Natural killer cell treated with Interleukin-12 subunit alpha and Interleukin-12 subunit beta and Interleukin-15 and Interleukin-18, amount 100 ng/mL, for 72 hours (primary cell): ENCODE results near the gene AKAP9. TPM values are rescaled to one million over a fixed set of nuclear protein-coding genes. Genes with fewer than 3 reads are reported as not detected.
A peak's percentile ranks its signal among the peaks of the same experiment; 100 is the strongest.

Experiments
- ATAC-seq, 2 donors: fragments of 150-1000 bp; cut with Tn5 transposase in 1 of 2; sonication (Bioruptor Pico), chemical (Tn5 transposase) in 1 of 2; 2 replicates each; pipeline ENCODE4 v1.10.0; 2021
- DNase-seq: peaks from one replicate; pipeline ENCODE4 v3.0.0; 2022; ENCODE audit warnings: low spot score
- H3K27ac Mint-ChIP-seq, 2 donors: 1 replicate in 1 of 2; 2 replicates in 1 of 2; pipeline ENCODE4 v1.8.0; 2022; ENCODE audit warnings: mixed read lengths in 2 of 2, mild to moderate bottlenecking in 1 of 2, moderate library complexity in 1 of 2
- H3K27me3 Mint-ChIP-seq, 2 donors: 1 replicate in 1 of 2; 2 replicates in 1 of 2; pipeline ENCODE4 v1.8.0; 2022; ENCODE audit warnings: mixed read lengths in 2 of 2
- H3K36me3 Mint-ChIP-seq: one replicate; pipeline ENCODE4 v1.8.0; 2022; ENCODE audit warnings: mixed read lengths
- H3K4me1 Mint-ChIP-seq, 2 donors: 1 replicate in 1 of 2; 2 replicates in 1 of 2; pipeline ENCODE4 v1.8.0; 2022; ENCODE audit warnings: low read depth in 2 of 2, mixed read lengths in 2 of 2, mild to moderate bottlenecking in 1 of 2
- H3K4me3 Mint-ChIP-seq: one replicate; pipeline ENCODE4 v1.8.0; 2022; ENCODE audit warnings: mixed read lengths
- H3K9me3 Mint-ChIP-seq: 2 replicates; pipeline ENCODE4 v1.8.0; 2022; ENCODE audit warnings: mixed read lengths
- total RNA-seq, 2 donors: library from RNA; stranded (reverse); gene quantifications; one replicate each; pipeline ENCODE4 v1.2.3, GENCODE V29; 2022

The AKAP9 gene
- total RNA-seq, 2 donors from 2014 or later, result 39.1 to 51.9 TPM

DNA sequence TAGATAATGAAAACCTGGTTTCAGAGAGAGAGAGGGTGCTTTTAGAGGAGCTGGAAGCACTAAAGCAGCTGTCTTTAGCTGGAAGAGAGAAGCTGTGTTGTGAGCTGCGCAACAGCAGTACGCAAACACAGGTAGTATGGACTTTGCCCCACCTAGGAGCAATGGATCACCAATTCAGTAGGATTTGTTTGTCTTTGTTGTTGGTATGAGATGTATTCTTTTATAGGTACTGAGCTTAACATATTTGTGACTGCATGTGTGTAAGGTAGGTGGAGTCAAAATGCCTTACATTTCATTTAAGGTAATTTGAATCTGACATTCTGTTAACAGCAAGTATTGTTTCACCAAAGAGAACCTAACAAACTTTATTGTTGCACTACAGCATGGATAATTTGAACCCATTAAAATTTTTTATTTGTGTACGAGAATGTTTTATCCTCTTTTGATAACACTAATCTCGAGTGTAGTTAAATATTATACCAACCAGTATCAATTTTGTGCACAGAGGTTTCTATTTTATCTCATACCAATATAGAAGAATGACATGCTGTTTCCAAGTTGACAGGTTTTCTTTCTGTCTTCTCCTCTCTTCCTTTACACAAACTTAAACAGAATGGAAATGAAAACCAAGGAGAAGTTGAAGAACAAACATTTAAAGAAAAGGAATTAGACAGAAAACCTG, 101.5 kb downstream of the AKAP9 start:
- Mint-ChIP-seq H3K36me3 (peaks cover 8% of the 10 kb centered on the region), H3K4me3 (no peak overlapping the region), H3K4me1 (no peaks in the 10 kb centered on the region), H3K27ac (no peak overlapping the region), H3K9me3 (no peaks in the 10 kb centered on the region), H3K27me3 (no peaks in the 10 kb centered on the region)
- ATAC-seq (no peak), DNase-seq (no peak)

DNA sequence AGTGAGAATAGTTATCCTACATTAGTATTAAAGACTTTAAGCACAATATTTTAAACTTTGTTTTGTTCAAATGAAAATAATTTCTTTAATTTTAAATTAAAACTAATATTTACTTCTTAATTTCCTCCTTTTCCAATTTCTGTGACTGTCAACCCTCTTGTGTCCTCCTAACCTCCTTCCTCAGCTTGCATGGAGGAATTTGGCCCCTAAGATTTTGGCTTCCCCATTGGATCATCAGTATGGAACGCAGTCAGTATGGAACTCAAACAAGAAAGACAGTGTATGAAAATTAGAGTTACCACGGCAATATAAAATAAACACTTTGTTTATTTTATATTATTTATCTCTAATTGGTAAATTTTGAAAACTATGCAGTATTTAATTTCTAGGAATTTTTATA, 102.4 kb downstream of the AKAP9 start:
- no peaks in the 10 kb centered on the region for H3K4me1 Mint-ChIP-seq
- H3K9me3 Mint-ChIP-seq, result no peaks in the 10 kb centered on the region
- DNase-seq, result no peak
- no peaks in the 10 kb centered on the region for H3K27me3 Mint-ChIP-seq
- H3K4me3 Mint-ChIP-seq, result no peak overlapping the region
- H3K36me3 Mint-ChIP-seq, result peaks cover 8% of the 10 kb centered on the region
- no peak for ATAC-seq
- H3K27ac Mint-ChIP-seq, result no peak overlapping the region

DNA sequence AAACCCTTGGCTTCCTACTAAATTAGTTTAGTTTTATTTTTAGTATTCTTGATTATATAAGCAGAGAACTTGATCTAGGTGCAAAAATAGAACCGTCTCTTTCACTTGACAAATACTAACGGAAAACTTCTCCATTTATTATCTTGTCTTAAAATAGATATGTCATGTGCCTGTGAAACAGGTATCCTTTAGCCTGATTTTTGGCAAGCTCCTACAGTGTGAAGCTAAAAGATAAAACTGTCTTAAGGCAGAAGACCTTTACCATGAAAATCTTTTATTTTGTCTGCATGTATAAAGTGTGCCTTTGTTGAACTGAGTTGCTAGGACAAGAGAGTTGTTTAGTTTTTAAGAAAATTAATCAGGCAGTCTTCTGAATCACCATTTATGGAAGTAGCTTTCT, 103.0 kb downstream of the AKAP9 start:
- DNase-seq (no peak), ATAC-seq (no peak)
- no peaks in the 10 kb centered on the region for H3K27me3 Mint-ChIP-seq
- no peaks in the 10 kb centered on the region for H3K9me3 Mint-ChIP-seq
- H3K27ac Mint-ChIP-seq, result no peak overlapping the region
- H3K36me3 Mint-ChIP-seq, result peaks cover 8% of the 10 kb centered on the region
- no peak overlapping the region for H3K4me3 Mint-ChIP-seq
- H3K4me1 Mint-ChIP-seq, result no peaks in the 10 kb centered on the region

DNA sequence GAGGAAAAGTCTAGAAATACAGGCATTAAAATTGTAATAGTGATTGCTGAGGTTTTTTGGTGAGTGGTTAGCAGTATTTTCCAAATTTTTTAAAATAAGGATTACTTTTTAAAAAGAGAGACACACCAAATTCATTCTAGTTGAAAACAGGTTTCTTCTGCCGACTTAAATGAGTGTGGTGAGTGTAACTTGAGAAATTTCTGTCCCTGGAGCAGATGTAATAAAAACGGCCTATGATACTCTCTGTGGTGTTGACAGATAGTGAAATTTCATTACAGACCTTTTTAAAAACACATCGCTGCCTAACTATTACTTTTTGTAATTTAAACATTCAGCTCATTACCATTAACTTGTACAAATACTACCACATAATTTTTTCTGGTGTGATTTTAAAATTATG, 103.5 kb downstream of the AKAP9 start:
- DNase-seq, result no peak
- Mint-ChIP-seq H3K4me1 (no peaks in the 10 kb centered on the region), H3K36me3 (peaks cover 8% of the 10 kb centered on the region), H3K4me3 (no peak overlapping the region), H3K27me3 (no peaks in the 10 kb centered on the region), H3K27ac (no peak overlapping the region), H3K9me3 (no peaks in the 10 kb centered on the region)
- no peak for ATAC-seq

DNA sequence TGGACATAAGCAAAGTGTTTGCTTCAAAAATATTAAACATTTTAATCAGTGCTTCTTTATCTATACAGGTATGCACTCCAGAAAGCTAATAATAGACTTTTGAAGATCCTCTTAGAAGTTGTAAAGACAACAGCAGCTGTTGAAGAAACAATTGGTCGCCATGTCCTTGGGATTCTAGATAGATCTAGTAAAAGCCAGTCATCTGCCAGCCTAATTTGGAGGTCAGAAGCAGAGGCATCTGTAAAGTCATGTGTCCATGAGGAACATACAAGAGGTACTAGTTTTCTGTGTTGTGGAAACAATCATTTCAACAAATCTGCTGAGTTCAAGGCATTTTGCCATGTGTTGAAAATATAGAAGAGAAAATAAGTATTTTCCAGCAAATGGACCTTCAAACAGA, 104.3 kb downstream of the AKAP9 start:
- Mint-ChIP-seq H3K4me3 (no peak overlapping the region), H3K27ac (no peak overlapping the region), H3K4me1 (no peaks in the 10 kb centered on the region), H3K9me3 (no peaks in the 10 kb centered on the region), H3K27me3 (no peaks in the 10 kb centered on the region), H3K36me3 (peaks cover 8% of the 10 kb centered on the region)
- DNase-seq, result no peak
- no peak for ATAC-seq

DNA sequence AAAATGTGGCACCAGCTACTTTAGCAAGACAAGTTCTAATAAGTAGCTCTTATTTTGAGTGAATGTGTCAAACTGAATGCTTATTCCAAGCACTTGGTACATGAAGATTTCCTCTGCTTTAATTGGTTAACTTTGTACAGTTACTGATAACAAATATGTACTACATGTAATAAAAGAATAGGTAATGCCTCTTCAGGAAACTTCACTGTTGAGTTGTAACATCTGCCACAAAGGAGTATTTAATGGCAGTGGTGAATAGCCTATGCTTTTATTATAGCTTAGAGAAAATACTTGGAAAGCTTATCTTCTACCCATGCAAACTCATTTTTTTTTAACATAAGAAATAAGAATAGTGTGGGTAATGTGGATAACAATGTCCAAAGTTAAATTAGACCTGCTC, 111.0 kb downstream of the AKAP9 start:
- H3K27ac Mint-ChIP-seq, result no peak overlapping the region
- no peak overlapping the region for H3K4me3 Mint-ChIP-seq
- H3K27me3 Mint-ChIP-seq, result no peaks in the 10 kb centered on the region
- H3K9me3 Mint-ChIP-seq, result no peaks in the 10 kb centered on the region
- ATAC-seq, result no peak
- DNase-seq, result no peak
- peaks cover 10% of the 10 kb centered on the region for H3K36me3 Mint-ChIP-seq
- no peaks in the 10 kb centered on the region for H3K4me1 Mint-ChIP-seq

DNA sequence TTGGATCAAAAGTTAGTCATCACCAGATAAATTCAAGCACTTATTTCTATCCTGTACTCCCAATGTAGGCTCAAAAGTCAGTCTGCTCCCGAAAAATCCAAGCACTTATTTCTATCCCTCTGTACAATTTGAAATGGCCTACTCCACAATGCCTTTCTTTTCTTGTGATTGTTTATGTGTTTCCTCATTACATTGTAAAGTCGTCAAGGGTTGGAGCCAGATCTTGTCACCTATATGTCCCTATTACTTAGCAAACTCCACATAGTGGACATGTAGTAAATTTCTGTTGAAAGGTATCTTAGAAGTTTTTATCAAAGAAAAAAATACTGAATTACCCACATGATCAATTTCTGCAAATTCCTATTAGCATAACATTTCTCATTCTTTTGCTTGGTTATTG, 111.5 kb downstream of the AKAP9 start:
- H3K4me3 Mint-ChIP-seq, result no peak overlapping the region
- H3K36me3 Mint-ChIP-seq, result peaks cover 10% of the 10 kb centered on the region
- H3K9me3 Mint-ChIP-seq, result no peaks in the 10 kb centered on the region
- DNase-seq (no peak), ATAC-seq (no peak)
- H3K4me1 Mint-ChIP-seq, result no peaks in the 10 kb centered on the region
- no peak overlapping the region for H3K27ac Mint-ChIP-seq
- H3K27me3 Mint-ChIP-seq, result no peaks in the 10 kb centered on the region

DNA sequence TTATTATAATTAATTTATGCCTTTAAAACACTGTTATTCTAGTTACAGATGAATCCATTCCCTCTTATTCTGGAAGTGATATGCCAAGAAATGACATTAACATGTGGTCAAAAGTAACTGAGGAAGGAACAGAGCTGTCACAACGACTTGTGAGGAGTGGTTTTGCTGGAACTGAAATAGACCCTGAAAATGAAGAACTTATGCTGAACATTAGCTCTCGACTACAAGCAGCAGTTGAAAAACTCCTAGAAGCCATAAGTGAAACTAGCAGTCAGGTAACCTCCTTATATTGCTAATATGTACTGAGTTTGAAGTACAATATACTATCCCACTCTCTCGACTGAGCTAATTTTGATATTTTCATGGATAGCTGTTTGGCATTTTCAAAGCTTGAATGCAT, 112.0 kb downstream of the AKAP9 start:
- Mint-ChIP-seq H3K36me3 (peaks cover 10% of the 10 kb centered on the region), H3K4me1 (peaks cover 0 to 2% of the 10 kb centered on the region in 2 donors), H3K27ac (no peak overlapping the region), H3K9me3 (no peaks in the 10 kb centered on the region), H3K4me3 (no peak overlapping the region), H3K27me3 (no peaks in the 10 kb centered on the region)
- no peak for ATAC-seq
- no peak for DNase-seq

DNA sequence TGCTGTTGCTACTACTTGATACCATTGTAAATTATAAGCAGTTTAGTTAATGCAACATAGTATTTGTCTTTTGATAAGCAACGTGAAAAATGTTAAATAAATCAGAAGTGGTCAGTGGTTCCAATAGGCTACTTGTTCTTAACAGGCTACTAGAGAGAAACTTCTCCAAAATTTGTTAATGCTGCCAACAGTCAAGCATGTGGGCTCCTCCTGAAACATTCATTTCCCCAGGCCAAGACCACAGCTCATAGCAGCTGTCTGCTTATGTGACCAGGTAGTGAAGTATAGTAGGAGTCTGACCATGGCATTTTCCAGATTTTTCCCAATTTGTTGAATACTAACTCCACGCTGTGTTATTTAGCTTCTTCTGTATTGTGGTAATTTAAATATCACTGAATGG, 112.7 kb downstream of the AKAP9 start:
- Mint-ChIP-seq H3K4me1 (peaks cover 0 to 8% of the 10 kb centered on the region in 2 donors), H3K36me3 (peaks cover 10% of the 10 kb centered on the region), H3K4me3 (no peak overlapping the region), H3K27me3 (no peaks in the 10 kb centered on the region), H3K27ac (no peak overlapping the region), H3K9me3 (no peaks in the 10 kb centered on the region)
- no peak for DNase-seq
- ATAC-seq, result no peak

DNA sequence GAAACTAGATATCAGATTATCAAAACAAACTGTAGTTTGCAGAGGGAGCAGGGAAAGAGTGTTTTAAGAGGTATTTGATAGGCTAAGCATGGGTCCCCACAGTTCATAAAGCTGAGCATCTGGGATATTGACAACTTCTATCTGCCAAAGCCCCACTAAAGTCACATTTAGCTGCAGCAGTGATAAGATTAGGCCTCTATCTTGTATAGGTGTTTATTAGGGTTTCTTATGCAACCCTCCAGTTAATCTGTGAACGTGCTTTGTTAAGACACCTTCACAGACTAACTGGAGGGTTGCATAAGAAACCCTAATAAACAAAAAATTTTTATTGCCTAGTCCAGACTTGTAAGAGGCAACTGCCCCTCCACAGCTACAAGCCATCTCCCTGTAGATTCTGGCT, 115.6 kb downstream of the AKAP9 start:
- ATAC-seq (no peak), DNase-seq (no peak)
- no peak overlapping the region for H3K4me3 Mint-ChIP-seq
- H3K4me1 Mint-ChIP-seq, result peaks cover 0 to 11% of the 10 kb centered on the region in 2 donors
- no peaks in the 10 kb centered on the region for H3K9me3 Mint-ChIP-seq
- no peaks in the 10 kb centered on the region for H3K27me3 Mint-ChIP-seq
- H3K27ac Mint-ChIP-seq, result no peak overlapping the region
- H3K36me3 Mint-ChIP-seq, result peaks cover under 1% of the 10 kb centered on the region

DNA sequence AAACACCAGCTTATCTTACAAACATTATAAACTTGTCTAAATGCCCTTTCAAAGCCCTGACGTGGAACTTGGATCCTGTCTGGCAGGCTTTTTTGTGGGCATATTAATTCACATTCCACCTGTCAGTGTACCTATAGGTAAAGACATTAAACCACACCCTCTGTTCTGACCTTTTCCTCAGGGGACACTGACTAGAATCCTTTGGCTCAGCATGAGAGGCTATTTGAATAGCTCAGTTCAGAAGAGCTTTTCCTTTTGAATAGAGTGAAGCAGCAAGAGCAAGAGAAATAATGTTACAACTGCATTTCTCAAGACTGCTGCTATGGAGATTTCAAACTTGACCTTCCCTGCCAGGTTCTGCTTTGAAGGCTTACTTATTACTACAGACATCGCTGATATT, 116.7 kb downstream of the AKAP9 start:
- Mint-ChIP-seq H3K4me3 (no peak overlapping the region), H3K27ac (no peak overlapping the region), H3K36me3 (peaks cover 6% of the 10 kb centered on the region), H3K9me3 (no peaks in the 10 kb centered on the region), H3K27me3 (no peaks in the 10 kb centered on the region), H3K4me1 (peaks cover 0 to 11% of the 10 kb centered on the region in 2 donors)
- ATAC-seq (no peak), DNase-seq (no peak)

DNA sequence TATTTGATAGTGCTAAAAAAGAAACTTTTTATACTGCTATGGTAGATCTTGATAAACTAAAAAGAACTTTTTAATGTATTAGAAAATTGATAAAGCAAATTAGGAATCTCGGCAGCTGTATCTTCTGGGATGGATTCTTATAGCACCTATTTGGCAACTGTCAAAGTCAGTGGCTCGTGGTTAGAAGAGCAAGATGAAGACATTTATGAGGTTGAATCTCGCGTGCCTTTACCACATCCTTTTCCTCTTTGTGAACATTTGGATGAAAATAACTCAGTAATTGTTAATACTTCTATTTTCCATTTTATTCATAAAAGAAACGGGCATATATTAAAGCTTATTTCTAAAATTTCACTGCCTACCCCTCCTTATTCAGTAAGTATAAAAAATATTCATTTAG, 117.4 kb downstream of the AKAP9 start:
- H3K4me3 Mint-ChIP-seq, result no peak overlapping the region
- H3K27ac Mint-ChIP-seq, result no peak overlapping the region
- peaks cover 0 to 11% of the 10 kb centered on the region in 2 donors for H3K4me1 Mint-ChIP-seq
- peaks cover 6% of the 10 kb centered on the region for H3K36me3 Mint-ChIP-seq
- ATAC-seq (peak in 1 of 2 donors; percentile 60), DNase-seq (no peak)
- H3K27me3 Mint-ChIP-seq, result no peaks in the 10 kb centered on the region
- H3K9me3 Mint-ChIP-seq, result no peaks in the 10 kb centered on the region

DNA sequence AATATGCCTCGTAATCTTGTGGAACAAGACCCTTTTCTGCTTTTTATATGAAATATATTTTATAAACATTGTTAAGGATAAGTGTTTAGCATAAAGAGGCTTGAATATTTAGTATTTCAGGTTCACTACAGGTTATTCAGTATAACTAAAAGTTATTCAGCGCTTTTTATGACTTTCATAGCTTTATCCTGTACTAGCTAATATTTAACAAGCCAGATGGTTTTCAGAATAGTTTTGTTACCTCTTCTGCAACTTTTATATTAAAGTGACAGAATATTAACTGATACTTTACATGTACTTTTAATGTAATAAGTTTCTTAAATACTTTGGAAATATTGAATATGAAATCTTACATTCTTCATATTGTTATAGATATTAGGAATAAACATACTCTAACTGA, 118.2 kb downstream of the AKAP9 start:
- H3K36me3 Mint-ChIP-seq, result peaks cover 6% of the 10 kb centered on the region
- DNase-seq, result no peak
- no peak overlapping the region for H3K4me3 Mint-ChIP-seq
- no peaks in the 10 kb centered on the region for H3K9me3 Mint-ChIP-seq
- ATAC-seq, result no peak
- no peaks in the 10 kb centered on the region for H3K27me3 Mint-ChIP-seq
- H3K4me1 Mint-ChIP-seq, result peaks cover 0 to 11% of the 10 kb centered on the region in 2 donors
- H3K27ac Mint-ChIP-seq, result no peak overlapping the region

DNA sequence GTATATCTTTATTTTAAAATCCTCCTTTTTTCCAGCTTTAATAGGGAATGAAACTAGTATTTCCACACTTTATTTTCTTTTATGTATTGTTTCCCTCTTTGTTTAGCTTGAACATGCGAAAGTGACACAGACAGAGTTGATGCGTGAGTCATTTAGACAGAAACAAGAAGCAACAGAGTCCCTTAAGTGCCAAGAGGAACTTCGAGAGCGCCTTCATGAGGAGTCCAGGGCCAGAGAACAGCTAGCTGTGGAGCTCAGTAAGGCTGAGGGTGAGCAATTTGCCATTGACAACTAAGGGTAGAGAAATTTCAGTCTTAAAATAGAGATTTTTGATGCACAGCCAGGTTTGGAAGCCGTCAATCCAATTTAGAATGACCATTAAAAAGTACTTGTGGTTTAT, 120.5 kb downstream of the AKAP9 start:
- ATAC-seq, result no peak
- no peaks in the 10 kb centered on the region for H3K27me3 Mint-ChIP-seq
- no peak overlapping the region for H3K27ac Mint-ChIP-seq
- no peak overlapping the region for H3K4me3 Mint-ChIP-seq
- no peak for DNase-seq
- peaks cover 0 to 11% of the 10 kb centered on the region in 2 donors for H3K4me1 Mint-ChIP-seq
- H3K36me3 Mint-ChIP-seq, result peaks cover 6% of the 10 kb centered on the region
- no peaks in the 10 kb centered on the region for H3K9me3 Mint-ChIP-seq

DNA sequence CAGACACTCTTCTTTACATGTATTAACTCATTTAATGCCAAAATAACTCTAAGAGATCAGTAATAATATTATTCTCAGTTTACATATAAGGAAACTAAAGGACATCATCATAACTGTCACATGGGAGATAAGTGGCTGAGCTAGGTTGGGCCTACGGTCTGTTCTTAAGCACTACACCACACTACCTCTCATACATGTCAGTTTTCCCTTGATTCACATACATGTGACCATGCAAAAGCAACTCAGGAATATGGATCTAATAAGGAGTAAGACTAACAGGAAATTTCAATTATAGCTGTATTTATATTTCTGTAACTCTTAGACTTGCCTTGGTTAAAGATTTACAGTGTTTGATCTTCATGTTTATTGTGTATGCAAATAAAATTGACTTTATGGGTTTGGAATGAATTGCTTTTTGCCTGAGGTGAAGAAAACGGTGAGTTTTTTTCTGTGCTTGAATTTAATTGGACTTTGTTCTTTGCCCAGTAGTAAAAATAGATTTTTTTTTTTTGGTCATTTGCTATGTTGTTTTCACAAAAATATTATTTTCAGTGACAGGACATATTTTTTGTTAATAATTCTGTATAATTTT, 123.9 kb downstream of the AKAP9 start:
- ATAC-seq (no peak), DNase-seq (no peak)
- no peak overlapping the region for H3K27ac Mint-ChIP-seq
- peaks cover 21% of the 10 kb centered on the region for H3K36me3 Mint-ChIP-seq
- no peak overlapping the region for H3K4me3 Mint-ChIP-seq
- no peaks in the 10 kb centered on the region for H3K9me3 Mint-ChIP-seq
- no peaks in the 10 kb centered on the region for H3K4me1 Mint-ChIP-seq
- no peaks in the 10 kb centered on the region for H3K27me3 Mint-ChIP-seq
